Natural killer cell (primary cell): ENCODE measurements around the gene PLCB1. TPM values are rescaled to one million over a fixed set of nuclear protein-coding genes. Genes with fewer than 3 reads are reported as not detected.

Experiments used
- ATAC-seq, 3 donors: fragments of 150-1000 bp in 2 of 3; fragments of 200-7000 bp in 1 of 3; cut with Tn5 transposase; 1 replicate in 1 of 3; 2 replicates in 2 of 3; pipeline ENCODE4 v1.10.0; 2021; ENCODE audit warnings: mild to moderate bottlenecking in 2 of 3, moderate library complexity in 2 of 3
- DNase-seq, 2 donors: peaks; one replicate each; pipeline versions ENCODE4 v3.0.0 to v3.0.0-alpha.2; 2013 to 2021; ENCODE audit warnings: mixed read lengths in 1 of 2
- H3K27ac ChIP-seq: one replicate; pipeline ENCODE4 v1.5.1; 2013; ENCODE audit warnings: mild to moderate bottlenecking, low read length
- H3K27me3 ChIP-seq: one replicate; pipeline ENCODE4 v1.6.1; 2013; ENCODE audit warnings: low read length; ENCODE audit not compliant: control insufficient read depth, insufficient read depth
- H3K36me3 ChIP-seq: one replicate; pipeline ENCODE4 v1.6.1; 2013; ENCODE audit warnings: low read length; ENCODE audit not compliant: control insufficient read depth, insufficient read depth
- H3K4me1 ChIP-seq: one replicate; pipeline ENCODE4 v1.6.1; 2013; ENCODE audit warnings: low read length; ENCODE audit not compliant: control insufficient read depth, insufficient read depth
- H3K4me3 ChIP-seq: one replicate; pipeline ENCODE4 v1.5.1; 2013; ENCODE audit warnings: low read length
- H3K9me3 ChIP-seq: one replicate; pipeline ENCODE4 v1.6.1; 2013; ENCODE audit warnings: low read length; ENCODE audit not compliant: control insufficient read depth, insufficient read depth
- H3K27ac Mint-ChIP-seq, 2 donors: one replicate each; pipeline ENCODE4 v1.8.0; 2022; ENCODE audit warnings: mild to moderate bottlenecking in 2 of 2, mixed read lengths in 2 of 2, moderate library complexity in 1 of 2
- H3K27me3 Mint-ChIP-seq, 2 donors: one replicate each; pipeline ENCODE4 v1.8.0; 2022; ENCODE audit warnings: low read depth in 2 of 2, mixed read lengths in 2 of 2
- H3K36me3 Mint-ChIP-seq: one replicate; pipeline ENCODE4 v1.8.0; 2022; ENCODE audit warnings: mixed read lengths
- H3K4me1 Mint-ChIP-seq, 2 donors: one replicate each; pipeline ENCODE4 v1.8.0; 2022; ENCODE audit warnings: mixed read lengths in 2 of 2
- H3K4me3 Mint-ChIP-seq: one replicate; pipeline ENCODE4 v1.8.0; 2022; ENCODE audit warnings: mild to moderate bottlenecking, moderate library complexity, mixed read lengths
- H3K9me3 Mint-ChIP-seq, 2 donors: one replicate each; pipeline ENCODE4 v1.8.0; 2022; ENCODE audit warnings: mixed read lengths in 2 of 2
- CTCF ChIP-seq: fragments of 200-600 bp; IDR thresholded peaks from one replicate; pipeline ENCODE4 v1.8.0; 2022; ENCODE audit warnings: antibody characterized with exemption
- WGBS: methylation state at CpG from one replicate; pipeline ENCODE4 v1.1.7; 2013; ENCODE audit warnings: missing lambda C conversion rate; ENCODE audit not compliant: insufficient coverage; 5-methylcytosine and 5-hydroxymethylcytosine counted together
- intact Hi-C: fragments of 100-400 bp; cut with micrococcal nuclease; formaldehyde crosslinking; loops from one replicate; pipeline ENCODE4 v1.14.2; 2022
- total RNA-seq, 4 donors: library from RNA; stranded (reverse); fragments of 120-200 nt in 1 of 4; gene quantifications; one replicate each; pipeline versions ENCODE4 v1.2.3 to v1.2.4, GENCODE V29; 2013 to 2022

Gene PLCB1
- total RNA-seq, 3 donors from 2014 or later (not counting 1 experiment from before 2014, with no cell fraction given), result 48.7 to 66.2 (median 57.7) TPM

- 42% methylated on average over 1 of the region's 2 CpGs for WGBS
- no peak for DNase-seq
- Histone ChIP-seq H3K4me1 (no peaks in the 10 kb centered on the region), H3K27me3 (no peaks in the 10 kb centered on the region), H3K27ac (no peak overlapping the region), H3K36me3 (no peaks in the 10 kb centered on the region), H3K9me3 (no peaks in the 10 kb centered on the region), H3K4me3 (no peak overlapping the region)
- peaks cover 28 to 38% of the 10 kb centered on the region in 2 donors for H3K4me1 Mint-ChIP-seq
- H3K27me3 Mint-ChIP-seq, result no peaks in the 10 kb centered on the region
- intact Hi-C loops, result no loop called here
- H3K36me3 Mint-ChIP-seq, result no peaks in the 10 kb centered on the region
- no peak overlapping the region for H3K4me3 Mint-ChIP-seq
- ATAC-seq, result no peak
- H3K9me3 Mint-ChIP-seq, result no peaks in the 10 kb centered on the region
- TF ChIP-seq CTCF, result no peak
- H3K27ac Mint-ChIP-seq, result no peak overlapping the region
Measured at GRCh38 chr20:8395956-8396355, 263.9 kb downstream of the PLCB1 start.

- H3K4me1 Mint-ChIP-seq, result peaks cover 28 to 46% of the 10 kb centered on the region in 2 donors
- DNase-seq (no peak), ATAC-seq (peak in 1 of 3 donors; percentile 23)
- H3K27me3 ChIP-seq, result no peaks in the 10 kb centered on the region
- H3K9me3 ChIP-seq, result no peaks in the 10 kb centered on the region
- H3K27ac ChIP-seq, result no peak overlapping the region
- no peak overlapping the region for H3K4me3 ChIP-seq
- no peak for TF ChIP-seq CTCF
- H3K9me3 Mint-ChIP-seq, result no peaks in the 10 kb centered on the region
- intact Hi-C loops, result no loop called here
- H3K27ac Mint-ChIP-seq, result peak overlapping the region; percentile 2 to 56
- no peaks in the 10 kb centered on the region for H3K27me3 Mint-ChIP-seq
- H3K4me1 ChIP-seq, result no peaks in the 10 kb centered on the region
- H3K36me3 ChIP-seq, result no peaks in the 10 kb centered on the region
- no peak overlapping the region for H3K4me3 Mint-ChIP-seq
- WGBS, result 100% methylated on average over 6 of the region's 6 CpGs
- no peaks in the 10 kb centered on the region for H3K36me3 Mint-ChIP-seq
Measured at GRCh38 chr20:8398263-8399051, 266.4 kb downstream of the PLCB1 start.

- Mint-ChIP-seq H3K27me3 (no peaks in the 10 kb centered on the region), H3K4me1 (peaks cover 29 to 41% of the 10 kb centered on the region in 2 donors), H3K4me3 (peak overlapping the region; percentile 2), H3K36me3 (no peaks in the 10 kb centered on the region), H3K27ac (peak overlapping the region; percentile 56 to 78), H3K9me3 (no peaks in the 10 kb centered on the region)
- Histone ChIP-seq H3K4me3 (no peak overlapping the region), H3K4me1 (no peaks in the 10 kb centered on the region), H3K27ac (no peak overlapping the region), H3K27me3 (no peaks in the 10 kb centered on the region), H3K36me3 (no peaks in the 10 kb centered on the region), H3K9me3 (no peaks in the 10 kb centered on the region)
- DNase-seq (peak in 1 of 2 donors; percentile 49), ATAC-seq (peak; percentile 83 to 98 (median 95))
- no peak for TF ChIP-seq CTCF
- intact Hi-C loops, result no loop called here
Measured at GRCh38 chr20:8399947-8400346, 267.9 kb downstream of the PLCB1 start.

- intact Hi-C loops, result no loop called here
- DNase-seq, result no peak
- no peak for TF ChIP-seq CTCF
- no peaks in the 10 kb centered on the region for H3K27me3 Mint-ChIP-seq
- Histone ChIP-seq H3K27ac (no peak overlapping the region), H3K4me1 (no peaks in the 10 kb centered on the region), H3K4me3 (no peak overlapping the region), H3K27me3 (no peaks in the 10 kb centered on the region), H3K36me3 (no peaks in the 10 kb centered on the region), H3K9me3 (no peaks in the 10 kb centered on the region)
- H3K4me1 Mint-ChIP-seq, result peaks cover 33 to 46% of the 10 kb centered on the region in 2 donors
- 45% methylated on average over 1 of the region's 3 CpGs for WGBS
- H3K4me3 Mint-ChIP-seq, result no peak overlapping the region
- no peaks in the 10 kb centered on the region for H3K9me3 Mint-ChIP-seq
- peak overlapping the region; percentile 56 to 78 for H3K27ac Mint-ChIP-seq
- no peaks in the 10 kb centered on the region for H3K36me3 Mint-ChIP-seq
- ATAC-seq, result no peak
Measured at GRCh38 chr20:8400486-8400885, 268.4 kb downstream of the PLCB1 start.
